HG02678 (cell line): ENCODE data around the gene NEU4.
"Not testable (repeated sequence)": the region's sequence is repeated elsewhere in the genome, so short reads cannot be mapped to it uniquely, and the experiment has no call there.

Experiments
- ATAC-seq: cut with Tn5 transposase; IDR thresholded peaks from one replicate; pipeline ENCODE4 v1.9.1; 2021; ENCODE audit warnings: mild to moderate bottlenecking, moderate library complexity; ENCODE audit not compliant: unreplicated experiment

Gene NEU4

DNA sequence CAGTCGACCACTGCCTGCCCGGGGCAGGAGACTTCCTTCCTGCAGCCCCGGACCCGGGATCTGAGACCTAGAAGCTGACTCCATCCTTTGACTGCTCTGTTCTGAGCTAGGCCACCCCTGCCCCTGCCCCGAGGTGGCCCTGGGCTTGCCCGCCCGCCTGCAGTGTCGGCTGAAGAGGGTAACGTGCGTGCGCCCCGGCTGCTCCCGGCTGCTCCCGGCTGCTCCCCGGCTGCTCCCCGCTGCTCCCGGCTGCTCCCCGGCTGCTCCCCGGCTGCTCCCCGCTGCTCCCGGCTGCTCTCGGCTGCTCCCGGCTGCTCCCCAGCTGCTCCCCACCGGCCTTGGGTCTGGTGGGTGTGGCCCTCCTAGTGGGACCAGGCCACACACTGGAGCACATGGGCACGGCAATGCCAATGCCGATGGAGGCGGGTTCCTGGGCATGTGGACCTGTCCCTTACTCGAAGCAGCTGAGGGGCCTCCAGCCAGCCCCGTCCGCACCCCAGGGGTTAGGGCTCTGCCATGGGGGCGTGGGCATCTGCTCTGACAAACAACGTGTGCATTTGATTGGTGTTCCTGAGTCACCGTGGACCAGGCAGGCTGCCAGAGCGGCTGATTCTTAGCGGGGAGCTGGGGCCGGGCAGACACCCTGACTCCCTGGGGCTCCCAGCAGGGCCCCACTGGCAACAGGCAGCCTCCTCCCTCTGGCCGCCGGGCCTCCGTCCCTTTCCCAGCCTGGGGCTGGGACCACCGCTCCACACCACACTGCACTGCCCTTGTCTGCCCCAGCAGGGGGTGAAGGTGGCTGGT, 34.4 kb upstream of the NEU4 start:
- no peak for ATAC-seq

DNA sequence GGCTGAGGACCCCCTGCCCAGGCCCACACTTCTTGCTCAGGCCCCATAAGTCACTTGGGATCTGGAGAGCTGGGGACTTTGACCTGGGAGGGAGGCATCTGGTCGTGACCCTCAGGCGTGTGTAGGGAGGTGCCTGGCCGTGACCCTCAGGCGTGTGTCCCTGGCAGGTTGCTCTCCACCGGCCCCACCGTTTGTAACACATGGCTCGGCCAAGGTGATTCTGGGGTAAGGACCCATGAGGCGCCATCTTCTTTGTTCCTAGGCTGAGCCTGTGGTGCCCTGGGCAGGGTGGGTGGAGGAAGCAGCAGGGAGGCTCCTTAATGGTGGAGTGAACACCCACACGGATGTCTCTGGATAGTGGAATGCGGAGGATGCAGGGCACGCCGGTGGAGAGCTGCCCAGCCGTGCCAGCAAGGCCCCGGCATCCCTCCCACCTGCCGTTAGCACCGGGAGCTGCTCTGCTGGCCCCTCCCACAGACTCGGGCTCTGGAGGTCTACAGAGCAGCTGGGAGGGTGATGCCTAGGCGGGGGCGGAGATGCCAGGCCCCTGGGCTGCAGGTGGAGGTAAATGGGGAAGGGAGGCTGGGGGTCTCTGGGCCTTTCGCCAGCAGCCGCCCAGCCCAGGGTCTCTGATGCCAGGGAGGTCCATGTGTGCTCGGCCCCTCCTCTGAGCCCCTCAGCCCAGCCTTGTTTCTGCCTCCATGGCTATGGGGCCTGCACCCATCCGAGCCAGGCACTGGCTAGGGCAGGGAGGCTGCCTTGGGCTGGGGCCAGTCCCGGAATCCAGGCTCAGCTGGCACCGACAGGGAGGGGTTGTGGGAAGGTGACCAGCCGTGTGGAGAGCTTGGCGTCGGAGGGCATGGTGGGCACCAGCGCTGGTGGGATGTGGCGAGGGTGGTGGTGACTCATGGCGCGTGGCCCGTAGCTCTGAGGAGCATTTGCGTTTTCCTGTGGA, 33.5 kb upstream of the NEU4 start:
- ATAC-seq = no peak

DNA sequence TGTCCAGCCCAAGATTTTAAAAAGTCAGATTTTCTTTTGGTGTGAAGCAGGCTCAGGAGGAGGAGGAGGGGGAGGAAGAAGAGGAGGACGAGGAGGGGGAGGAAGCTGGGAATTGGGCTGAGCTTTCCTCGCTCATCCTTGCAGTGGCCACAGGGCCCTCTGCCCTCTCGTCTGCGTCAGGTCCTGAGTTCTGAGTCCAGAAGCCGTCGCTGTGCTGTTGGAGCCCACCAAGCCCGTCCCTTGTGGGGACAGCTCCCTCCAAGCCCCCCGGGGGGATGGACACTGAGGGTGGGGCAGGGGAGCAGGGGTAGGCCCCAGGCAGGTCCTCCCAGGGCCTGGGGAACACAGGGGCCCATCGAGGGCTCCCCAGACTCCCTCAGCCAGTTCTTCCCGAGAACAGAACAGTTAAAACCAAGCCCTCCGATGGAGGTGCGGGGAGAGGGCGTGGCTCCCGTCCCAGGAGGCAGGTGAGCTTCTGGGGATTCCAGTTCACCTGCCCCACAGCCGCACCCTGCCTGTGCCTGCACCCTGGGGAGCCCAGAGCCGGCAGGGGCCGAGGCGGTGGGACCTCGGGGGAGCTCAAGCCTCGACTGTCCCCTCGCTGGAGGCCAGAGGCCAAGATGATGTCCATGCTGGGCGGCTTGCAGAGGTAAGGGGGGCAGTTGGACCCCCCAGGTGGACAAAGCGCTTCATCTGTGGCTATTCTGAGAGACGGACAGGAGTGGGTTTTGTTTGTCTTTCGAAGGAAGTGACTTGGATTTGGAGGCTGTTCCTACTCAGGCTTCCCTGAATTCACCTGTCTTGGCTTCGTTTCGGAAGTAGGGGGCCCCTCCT, 32.4 kb upstream of the NEU4 start, which contains the start of gene GAL3ST2:
Gene GAL3ST2, plus strand, starts transcription at position 487 of the 834 bp plus-strand sequence. Its CDS starts 134 bp downstream, at position 621.
- no peak for ATAC-seq

DNA sequence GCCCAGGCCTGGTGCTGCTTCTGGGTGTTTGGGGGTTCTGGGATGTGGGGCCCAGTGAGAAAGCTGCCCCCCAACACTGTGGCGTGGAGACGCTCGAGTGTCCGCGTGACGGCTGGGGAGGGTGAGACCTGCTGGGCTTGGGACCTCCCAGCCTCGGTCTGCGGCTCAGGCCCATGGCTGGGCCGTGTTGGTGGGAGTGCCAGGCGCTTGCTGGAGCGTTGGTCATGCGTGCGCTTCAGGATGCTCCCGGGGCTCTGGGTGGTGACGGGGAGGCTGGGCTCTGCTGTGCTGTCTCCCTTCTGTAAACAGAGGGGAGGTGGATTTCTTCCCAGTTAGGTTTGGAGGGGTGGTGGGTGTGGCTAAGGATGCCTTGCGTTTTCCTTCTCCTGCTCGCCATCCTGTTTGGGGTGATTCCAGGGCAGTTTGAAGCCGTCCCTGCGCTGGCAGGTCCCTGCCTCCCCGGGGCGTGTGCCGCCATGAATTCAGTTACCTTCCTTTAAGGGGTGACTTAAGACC, 31.8 kb upstream of the NEU4 start:
- ATAC-seq = no peak

DNA sequence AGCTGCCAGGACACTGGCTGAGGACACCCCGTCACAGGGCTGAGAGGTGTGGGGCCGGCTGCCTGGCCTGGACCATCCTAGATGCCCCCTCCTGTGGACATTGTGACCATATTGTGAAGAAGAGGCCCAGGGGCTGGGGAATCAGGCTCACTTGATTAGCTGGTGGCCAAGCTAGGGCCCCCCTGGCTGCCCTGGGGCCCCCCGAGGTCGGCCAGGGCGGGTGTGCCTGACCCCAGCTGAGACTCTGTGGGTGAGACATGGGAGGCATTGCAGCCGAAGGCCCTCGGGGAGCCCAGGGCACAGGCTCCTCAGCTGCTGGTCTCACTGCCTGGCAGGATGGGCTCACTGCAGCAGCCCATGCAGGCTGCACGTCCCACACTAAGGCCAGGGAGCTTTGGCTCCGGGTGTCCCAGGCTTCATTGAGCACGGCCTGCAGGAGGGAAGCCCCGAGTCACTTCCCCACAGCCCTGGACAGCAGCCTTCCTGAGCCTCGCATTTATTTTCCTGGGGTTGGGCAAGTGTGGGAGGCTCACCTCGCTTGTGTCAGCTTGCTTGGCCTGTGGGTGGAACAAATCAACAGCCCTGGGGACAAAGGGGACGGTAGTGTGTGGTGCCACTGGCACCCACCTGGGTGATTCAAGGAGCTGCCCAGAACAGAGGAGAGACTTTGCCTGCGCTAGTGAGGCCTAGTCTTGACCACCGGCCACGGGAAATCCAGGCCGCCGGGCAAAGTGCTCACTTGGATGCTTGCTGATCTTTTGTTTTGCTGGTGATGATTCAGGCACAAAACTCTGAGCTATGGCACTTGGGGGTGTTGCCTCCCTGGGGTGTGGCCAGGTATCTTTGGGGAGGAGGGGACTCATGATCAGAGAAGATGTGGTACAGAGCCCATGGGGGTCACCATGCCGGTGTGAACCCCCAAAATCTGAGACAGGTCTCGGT, 31.0 kb upstream of the NEU4 start:
- ATAC-seq = no peak

DNA sequence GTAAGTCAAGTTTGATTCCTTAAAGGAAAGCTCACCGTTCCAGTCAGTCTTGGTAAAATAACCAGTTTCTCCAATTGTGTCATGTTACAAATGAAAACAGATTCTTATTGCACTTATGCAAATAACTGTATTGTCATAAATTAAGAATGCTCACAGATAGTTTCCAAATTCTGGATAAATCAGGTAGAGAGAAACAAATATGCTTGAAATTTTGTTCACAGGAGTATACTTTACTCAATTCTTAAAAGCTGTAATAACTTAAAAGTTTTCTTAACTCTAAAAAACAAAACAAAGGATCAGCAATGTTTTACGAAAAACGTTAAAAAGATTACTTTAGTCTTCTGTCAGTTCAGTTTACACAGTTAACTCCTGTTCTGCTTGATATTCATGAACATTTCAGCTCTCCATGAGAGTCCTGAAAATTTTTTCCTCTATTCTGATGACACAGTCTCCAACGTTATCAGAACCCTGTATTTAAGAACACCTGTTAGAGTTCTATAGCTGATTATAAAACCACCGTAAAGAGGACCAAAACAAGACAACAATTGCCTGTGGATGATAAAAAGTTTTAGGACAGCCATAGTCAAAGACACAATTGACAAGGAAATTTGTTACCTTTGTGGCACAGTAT, 27.9 kb upstream of the NEU4 start:
- ATAC-seq = no peak

DNA sequence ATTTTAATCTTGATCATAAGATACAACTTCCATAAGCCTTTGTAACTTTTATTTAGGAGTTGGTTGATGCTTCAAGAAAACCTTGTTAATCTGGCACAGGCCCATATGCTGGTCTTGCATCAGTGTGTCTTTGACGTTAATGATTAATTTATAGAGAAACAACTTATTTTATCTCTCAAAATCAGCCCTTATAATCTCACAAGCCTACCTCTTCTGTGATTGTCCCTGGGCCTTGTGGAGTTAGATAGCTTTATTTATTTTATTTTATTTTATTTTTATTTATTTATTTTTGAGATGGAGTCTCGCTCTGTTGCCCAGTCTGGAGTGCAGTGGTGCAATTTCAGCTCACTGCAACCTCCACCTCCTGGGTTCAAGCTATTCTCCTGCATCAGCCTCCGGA, 26.9 kb upstream of the NEU4 start:
- ATAC-seq = not testable (repeated sequence)

DNA sequence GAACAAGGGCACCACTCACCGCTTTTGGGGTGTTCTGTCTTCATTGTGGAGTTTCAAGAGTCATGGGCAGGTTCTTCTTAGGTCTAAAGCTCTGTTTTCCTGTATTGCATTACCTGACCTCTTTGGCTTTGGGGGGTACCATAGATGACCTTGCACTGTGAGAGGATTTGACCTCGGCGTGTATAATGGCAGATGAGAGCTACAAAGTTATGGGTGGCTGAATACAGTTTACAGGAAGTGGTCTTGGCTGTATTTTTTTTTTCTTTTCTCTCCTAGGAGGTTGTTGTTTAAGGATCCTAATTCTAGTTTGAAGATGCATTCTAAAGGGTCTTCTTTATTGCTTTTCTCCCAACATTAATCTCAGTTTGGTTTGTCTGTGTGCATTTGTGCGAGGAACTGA, 20.9 kb upstream of the NEU4 start:
- no peak for ATAC-seq

DNA sequence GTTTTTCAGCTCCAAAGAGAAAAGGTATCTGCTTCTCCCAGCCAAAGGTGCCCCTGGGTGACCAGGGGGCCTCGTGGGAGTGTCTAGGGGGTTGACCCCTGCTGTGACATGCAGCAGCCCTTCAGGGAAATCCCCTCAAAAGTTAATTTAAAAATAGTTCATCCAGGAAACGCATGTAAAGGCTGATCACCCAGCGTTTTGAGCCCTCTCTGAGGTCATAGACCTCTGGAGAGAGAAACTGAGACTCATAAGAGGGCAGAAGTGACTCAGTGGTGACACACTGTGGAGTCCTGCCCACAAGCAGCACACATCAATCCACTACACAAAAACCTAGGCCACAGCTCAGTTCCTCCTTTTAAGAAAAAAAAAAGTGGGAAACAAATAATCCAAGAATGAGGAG, 20.4 kb upstream of the NEU4 start:
- ATAC-seq = no peak

DNA sequence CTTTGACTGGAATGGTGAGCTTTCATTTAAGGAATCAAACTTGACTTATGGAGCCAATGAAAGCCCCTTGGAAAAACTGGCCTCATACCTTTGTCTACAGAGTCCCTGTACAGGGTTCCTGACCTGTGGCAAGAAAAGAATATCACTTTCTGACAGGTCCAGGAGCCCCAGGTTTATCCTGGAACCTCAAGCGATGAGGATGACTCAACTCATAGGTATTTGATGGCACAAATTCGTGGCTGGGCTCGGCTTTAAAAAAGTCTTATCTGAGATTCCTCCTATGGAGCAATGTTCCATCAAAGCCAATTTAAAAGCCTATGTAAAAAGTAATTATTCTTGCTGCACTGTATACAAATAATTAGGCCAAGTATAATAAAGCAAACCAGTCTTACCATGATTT, 17.6 kb upstream of the NEU4 start:
- not testable (repeated sequence) for ATAC-seq

DNA sequence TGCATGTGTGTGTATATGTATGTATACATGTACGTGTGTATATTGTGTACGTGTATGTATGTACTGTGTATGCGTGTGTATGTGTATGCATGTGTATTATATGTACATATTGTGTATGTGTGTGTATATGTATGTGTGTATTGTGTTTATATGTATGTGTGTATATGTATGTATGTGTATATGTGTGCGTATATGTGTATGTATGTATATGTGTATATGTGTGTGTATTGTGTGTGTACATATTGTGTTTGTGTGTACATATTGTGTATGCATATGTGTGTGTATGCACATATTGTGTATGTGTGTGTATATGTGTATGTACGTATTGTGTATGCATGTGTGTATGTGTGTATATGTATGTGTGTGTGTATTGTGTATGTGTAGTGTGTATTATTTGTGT, 15.6 kb upstream of the NEU4 start:
- no peak for ATAC-seq

DNA sequence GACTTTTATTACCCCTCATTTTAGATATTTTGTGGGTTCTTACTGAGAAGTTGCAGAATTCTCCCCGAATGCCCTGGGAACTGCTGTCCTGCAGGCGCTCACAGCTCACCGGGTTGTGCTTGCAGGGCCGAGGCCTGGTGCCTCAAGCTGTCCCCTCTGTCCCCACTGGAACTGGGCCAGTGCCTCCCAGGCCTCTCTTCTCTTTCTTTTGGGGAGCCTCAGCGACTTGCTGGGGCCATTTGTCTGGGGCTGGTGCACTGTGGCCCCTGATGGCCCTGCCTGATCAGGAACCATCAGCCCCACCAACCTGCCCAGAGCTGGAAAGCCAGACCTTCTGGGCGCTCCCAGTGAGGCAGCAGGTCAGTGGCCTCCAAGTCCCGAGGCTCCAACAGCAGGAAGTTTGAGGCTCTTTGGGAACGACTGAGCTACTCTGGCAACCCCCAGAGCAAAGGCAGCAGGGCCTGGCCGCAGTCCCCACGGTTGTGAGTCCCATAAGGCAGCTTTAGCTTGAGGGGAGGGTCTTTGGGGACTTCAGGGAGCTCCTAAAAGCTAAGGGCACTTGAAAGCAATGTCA, 14.7 kb upstream of the NEU4 start:
- ATAC-seq = no peak

DNA sequence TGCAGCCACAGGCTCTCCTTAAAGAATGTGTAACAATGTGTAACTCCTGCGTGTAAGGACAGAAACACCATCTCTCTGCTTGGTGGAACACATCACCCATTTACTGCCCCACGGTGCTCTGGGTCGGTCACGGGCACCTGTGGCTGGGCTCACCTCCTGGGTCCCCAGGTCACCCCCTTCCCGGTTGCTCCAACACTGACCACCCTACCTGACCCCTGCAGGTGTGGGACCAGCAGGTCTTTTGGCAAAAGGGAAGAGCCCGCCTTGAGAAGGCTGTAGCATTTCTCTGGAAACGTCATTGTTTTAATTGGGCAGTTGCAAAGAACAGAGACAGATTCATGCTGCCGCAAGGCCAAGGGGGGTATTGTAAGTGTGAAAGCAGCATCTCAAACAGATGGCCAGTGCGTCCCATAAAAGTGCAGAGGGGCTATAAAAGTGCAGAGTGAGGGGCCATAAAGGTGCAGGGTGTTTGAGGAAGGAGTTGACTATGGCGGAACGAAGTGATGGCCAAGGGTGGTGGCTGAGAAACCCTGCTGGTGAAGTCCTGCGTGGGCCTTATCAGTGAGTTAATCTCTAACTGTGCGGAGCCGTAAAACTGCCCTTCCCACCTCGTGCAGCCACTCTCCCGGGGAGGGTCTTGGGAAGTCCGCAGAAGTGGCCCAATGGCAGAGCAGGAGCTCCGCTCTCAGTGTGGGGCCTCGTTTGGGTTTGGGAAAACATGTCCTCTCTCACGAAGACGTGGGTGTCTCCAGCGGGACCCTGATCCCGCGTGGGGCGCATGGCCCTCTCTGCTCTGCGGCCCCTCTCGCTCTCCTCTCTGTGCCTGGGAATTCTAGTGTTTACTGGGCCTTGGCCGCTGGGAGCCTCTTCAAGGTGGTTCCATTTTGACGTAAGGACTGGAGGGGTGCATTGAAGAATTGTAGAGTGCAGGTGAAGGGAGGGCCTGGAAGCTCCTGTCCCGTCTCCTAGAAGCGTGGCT, 13.7 kb upstream of the NEU4 start:
- ATAC-seq = no peak

DNA sequence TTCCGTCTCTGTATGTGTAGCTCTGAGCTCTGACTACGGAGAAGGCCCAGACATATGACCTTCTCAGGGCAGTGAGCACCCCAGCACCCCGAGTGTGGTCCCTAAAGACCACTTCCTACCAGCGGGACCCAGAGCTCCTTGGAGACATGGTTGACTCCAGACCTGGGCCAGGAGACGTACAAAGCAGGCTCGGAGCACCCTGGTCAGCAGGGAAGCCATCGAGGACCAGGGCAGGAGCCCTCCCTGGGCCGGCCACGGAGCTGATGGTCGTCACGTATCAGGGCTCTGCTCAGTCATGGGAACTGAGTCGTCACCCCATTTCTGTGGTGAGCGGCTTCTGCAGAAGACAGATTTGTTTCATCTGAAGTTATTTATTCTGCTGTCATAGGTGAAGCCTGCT, 12.8 kb upstream of the NEU4 start:
- ATAC-seq = no peak

DNA sequence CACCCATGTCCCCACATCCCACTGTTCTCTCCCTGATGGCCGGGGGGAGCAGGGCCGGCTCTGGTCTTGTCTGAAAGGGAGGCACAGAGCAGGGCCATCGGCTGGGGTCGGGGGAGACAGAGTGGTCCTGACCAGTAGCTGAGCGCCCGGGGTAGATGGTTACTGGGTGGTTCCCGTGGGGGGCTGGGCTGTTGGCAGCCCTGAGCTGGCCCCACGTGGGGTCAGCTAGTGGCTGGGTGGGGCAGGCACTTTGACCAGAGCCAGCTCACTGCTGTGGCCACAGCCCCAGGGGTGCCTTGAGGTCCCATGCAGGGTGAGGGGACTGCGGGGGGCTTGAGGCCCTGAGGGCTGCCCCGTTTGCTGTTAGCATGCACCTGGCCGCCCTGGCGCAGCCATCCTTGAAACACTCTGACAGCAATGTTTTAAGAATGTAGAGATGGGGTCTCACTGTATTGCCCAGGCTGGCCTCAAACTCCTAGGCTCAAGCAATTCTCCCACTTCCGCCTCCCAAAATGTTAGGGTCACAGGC, 12.3 kb upstream of the NEU4 start:
- ATAC-seq = no peak

DNA sequence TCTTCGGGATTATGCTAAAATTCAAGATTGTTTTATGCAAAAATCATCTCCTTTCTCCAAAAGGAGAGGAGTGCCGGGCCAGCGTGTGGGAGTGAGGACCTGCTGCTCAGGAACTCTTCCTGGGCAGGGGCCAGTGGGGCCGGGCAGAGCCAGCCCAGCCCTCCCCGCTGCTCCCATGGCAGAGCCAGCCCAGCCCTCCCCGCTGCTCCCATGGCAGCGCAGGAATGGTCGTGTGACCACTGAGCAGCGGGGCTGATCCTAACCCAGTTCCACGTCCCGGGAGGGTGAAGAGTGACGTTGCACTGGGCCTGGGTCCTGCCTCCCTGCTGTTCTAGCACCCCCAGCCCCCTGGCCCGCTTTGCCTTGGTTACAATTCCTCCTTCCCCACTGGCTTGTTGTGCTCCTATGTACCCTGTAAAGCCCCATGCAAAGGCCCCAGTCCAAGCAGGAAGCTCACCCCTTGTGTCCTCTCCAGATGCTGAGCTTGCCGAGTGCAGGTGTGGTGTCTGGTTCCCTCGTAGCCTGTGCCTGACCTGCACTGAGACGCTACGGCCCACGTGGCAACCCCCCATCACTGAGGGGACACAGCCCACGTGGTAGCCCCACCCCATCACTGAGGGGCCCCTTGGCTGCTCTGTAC, 11.4 kb upstream of the NEU4 start:
- ATAC-seq = no peak

DNA sequence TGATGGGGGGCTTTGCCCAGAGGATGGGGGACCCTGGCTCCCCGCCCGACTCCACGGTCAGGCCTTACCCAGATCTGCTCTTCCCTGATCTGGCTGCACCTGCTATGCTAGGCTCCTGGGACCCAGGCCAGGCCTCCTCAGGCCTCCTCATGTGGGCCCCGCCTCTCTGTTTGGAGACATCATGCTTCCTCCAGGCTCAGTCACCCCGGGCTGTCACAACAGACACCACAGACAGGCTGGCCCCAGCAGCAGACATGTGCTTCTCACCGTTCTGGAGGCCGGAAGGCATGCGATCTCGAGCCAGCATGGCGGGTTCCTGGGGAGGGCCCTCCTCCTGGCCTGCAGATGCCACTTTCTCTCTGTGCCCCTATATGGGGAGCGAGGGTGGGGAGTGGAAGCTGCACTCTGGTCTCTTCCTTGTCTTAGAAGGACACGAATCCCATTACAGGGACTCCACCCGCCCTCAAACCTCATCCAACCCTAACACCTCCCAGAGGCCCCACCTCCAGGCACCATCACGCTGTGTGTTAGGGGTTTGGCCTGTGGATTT, 10.8 kb upstream of the NEU4 start:
- ATAC-seq = no peak
